Ishikawa (cell line): Measurements from ENCODE around the gene THBS2.

Source experiments
- CEBPB ChIP-seq: IDR thresholded peaks from 2 replicates; pipeline ENCODE4 v1.6.1; 2012
- CREB1 ChIP-seq: IDR thresholded peaks from 2 replicates; pipeline ENCODE4 v1.6.1; 2012; ENCODE audit warnings: low read depth
- EGR1 ChIP-seq: IDR thresholded peaks from 2 replicates; pipeline ENCODE4 v1.6.1; 2012
- EP300 ChIP-seq: IDR thresholded peaks from 2 replicates; pipeline ENCODE4 v1.6.1; 2012; ENCODE audit warnings: borderline replicate concordance
- FOXM1 ChIP-seq: IDR thresholded peaks from 2 replicates; pipeline ENCODE4 v1.6.1; 2012; ENCODE audit warnings: low read depth, borderline replicate concordance
- NFIC ChIP-seq: IDR thresholded peaks from 2 replicates; pipeline ENCODE4 v1.6.1; 2012
- RAD21 ChIP-seq: IDR thresholded peaks from 2 replicates; pipeline ENCODE4 v1.6.1; 2012; ENCODE audit warnings: low read depth
- TAF1 ChIP-seq: IDR thresholded peaks from 2 replicates; pipeline ENCODE4 v1.6.1; 2012; ENCODE audit warnings: low read depth, mild to moderate bottlenecking
- TCF12 ChIP-seq: IDR thresholded peaks from 2 replicates; pipeline ENCODE4 v1.6.1; 2012; ENCODE audit warnings: low read depth
- TEAD4 ChIP-seq: IDR thresholded peaks from 2 replicates; pipeline ENCODE4 v1.6.1; 2012
- YY1 ChIP-seq: IDR thresholded peaks from 2 replicates; pipeline ENCODE4 v1.6.1; 2012; ENCODE audit warnings: low read depth
- ZBTB7A ChIP-seq: IDR thresholded peaks from 2 replicates; pipeline ENCODE4 v1.6.1; 2012; ENCODE audit warnings: low read depth
- TF ChIP-seq, protein P1 (sequence below): IDR thresholded peaks from 2 replicates; pipeline ENCODE4 v1.6.1; 2012
- TF ChIP-seq, protein P2 (sequence below): IDR thresholded peaks from 2 replicates; pipeline ENCODE4 v1.6.1; 2012; ENCODE audit warnings: low read depth, mild to moderate bottlenecking
- TF ChIP-seq, protein P3 (sequence below): IDR thresholded peaks from 2 replicates; pipeline ENCODE4 v1.6.1; 2012

Gene THBS2

DNA sequence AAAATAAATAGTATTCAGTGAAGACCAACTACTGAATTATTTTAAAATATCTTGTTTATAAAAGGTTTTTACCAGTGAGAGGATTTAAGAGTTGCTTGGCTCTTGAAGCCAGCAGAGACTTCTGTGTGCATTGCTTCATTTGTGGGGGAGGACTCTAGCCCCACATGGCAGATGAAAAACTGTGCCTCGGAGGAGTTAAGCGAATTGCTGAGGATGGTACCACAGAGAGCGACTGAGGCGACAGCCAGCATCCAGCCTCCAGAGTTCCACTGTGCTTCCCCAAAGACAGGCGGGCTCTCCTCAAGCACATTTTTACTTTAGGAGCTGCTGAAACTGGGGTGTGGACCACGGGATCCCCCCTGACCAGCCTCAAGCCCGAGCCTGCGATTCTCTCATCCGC, 80.7 kb downstream of the THBS2 start:
- TF ChIP-seq, protein P1, sequence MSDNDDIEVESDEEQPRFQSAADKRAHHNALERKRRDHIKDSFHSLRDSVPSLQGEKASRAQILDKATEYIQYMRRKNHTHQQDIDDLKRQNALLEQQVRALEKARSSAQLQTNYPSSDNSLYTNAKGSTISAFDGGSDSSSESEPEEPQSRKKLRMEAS: no peak

DNA sequence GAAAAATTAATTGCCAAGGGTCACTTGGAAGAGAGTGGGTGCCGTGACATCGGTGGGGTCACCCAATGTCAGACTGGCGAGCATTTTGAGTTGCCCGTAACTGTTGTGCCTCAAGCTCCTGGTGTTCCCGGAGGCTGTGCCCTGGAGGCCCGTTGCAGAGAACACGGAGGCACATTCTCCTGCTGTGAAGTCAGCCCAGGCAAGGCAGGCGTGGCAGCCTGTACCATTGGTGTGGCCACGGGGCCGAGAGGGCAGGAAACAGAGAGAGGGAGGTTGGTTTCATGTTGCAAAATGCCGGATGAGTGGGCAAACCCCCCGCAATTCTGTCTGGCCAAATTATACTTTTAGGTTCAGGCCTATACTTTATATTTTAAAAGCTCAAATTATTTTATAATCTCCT, 81.2 kb downstream of the THBS2 start:
- TF ChIP-seq CEBPB: no peak
- TF ChIP-seq TCF12: no peak
- no peak for TF ChIP-seq EP300
- no peak for TF ChIP-seq ZBTB7A

DNA sequence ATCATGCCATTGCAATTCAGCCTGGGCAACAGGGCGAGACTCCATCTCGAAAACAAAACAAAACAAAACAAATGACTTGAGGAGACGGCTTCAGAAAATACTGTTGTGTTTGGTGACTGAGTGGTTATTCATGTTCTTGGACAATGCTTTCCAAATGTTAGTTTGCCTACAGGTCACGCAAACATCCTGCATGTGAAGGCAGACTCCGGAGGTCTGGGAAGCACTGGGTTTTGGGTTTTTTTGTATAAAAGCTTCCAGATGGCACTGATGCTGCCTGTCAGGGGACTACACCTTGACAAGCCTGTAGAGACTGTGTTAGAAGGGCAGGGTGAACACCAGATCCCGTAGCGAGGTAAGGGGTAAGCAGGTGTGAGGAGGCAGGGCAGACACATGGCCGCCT, 81.7 kb downstream of the THBS2 start:
- TF ChIP-seq TAF1 (no peak), EGR1 (no peak), NFIC (no peak), RAD21 (no peak)
- TF ChIP-seq, protein P2, sequence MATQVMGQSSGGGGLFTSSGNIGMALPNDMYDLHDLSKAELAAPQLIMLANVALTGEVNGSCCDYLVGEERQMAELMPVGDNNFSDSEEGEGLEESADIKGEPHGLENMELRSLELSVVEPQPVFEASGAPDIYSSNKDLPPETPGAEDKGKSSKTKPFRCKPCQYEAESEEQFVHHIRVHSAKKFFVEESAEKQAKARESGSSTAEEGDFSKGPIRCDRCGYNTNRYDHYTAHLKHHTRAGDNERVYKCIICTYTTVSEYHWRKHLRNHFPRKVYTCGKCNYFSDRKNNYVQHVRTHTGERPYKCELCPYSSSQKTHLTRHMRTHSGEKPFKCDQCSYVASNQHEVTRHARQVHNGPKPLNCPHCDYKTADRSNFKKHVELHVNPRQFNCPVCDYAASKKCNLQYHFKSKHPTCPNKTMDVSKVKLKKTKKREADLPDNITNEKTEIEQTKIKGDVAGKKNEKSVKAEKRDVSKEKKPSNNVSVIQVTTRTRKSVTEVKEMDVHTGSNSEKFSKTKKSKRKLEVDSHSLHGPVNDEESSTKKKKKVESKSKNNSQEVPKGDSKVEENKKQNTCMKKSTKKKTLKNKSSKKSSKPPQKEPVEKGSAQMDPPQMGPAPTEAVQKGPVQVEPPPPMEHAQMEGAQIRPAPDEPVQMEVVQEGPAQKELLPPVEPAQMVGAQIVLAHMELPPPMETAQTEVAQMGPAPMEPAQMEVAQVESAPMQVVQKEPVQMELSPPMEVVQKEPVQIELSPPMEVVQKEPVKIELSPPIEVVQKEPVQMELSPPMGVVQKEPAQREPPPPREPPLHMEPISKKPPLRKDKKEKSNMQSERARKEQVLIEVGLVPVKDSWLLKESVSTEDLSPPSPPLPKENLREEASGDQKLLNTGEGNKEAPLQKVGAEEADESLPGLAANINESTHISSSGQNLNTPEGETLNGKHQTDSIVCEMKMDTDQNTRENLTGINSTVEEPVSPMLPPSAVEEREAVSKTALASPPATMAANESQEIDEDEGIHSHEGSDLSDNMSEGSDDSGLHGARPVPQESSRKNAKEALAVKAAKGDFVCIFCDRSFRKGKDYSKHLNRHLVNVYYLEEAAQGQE: no peak

DNA sequence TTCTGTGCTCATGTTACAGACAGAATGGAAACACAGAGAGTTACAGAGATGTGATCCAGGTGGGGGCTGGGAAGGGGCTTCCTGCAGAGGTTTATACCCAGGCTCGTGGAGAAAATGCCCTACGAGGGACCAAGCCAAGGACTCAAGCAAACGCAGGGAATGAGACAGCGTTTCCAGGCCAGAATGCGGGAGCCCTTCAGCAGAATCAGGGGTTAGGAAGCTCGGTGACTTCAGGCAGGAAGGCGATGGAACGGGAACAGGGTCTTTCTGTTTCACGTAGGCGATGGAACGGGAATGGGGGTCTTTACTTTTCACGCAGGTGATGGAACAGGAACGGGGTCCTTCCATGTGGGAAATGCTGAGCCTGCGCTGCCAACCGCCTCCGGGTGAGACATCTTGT, 82.6 kb downstream of the THBS2 start:
- TF ChIP-seq RAD21 (no peak), CREB1 (no peak), FOXM1 (no peak), TAF1 (no peak), TCF12 (no peak), ZBTB7A (no peak), TEAD4 (no peak), EGR1 (no peak)
- TF ChIP-seq, protein P3, sequence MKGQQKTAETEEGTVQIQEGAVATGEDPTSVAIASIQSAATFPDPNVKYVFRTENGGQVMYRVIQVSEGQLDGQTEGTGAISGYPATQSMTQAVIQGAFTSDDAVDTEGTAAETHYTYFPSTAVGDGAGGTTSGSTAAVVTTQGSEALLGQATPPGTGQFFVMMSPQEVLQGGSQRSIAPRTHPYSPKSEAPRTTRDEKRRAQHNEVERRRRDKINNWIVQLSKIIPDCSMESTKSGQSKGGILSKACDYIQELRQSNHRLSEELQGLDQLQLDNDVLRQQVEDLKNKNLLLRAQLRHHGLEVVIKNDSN: no peak
- TF ChIP-seq, protein P1: no peak

DNA sequence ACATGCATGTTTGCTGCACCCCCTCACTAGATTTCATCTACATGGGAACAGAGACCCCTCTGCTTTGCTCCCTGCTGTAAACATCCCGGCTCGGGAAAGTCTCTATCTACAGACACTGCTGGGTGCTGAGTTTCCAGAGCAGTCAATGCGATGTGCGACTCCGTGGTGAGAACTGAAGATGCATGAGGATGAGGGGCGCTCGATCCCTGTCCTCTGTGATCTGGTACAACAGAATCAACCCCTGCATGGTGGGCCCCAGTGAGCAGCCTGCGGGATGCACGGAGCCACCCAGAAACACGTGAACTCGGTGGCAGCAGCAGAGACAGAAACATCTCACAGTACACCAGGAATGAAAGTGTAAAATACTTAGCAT, 83.1 kb downstream of the THBS2 start:
- TF ChIP-seq YY1 (no peak), FOXM1 (no peak)
- TF ChIP-seq, protein P1: no peak

DNA sequence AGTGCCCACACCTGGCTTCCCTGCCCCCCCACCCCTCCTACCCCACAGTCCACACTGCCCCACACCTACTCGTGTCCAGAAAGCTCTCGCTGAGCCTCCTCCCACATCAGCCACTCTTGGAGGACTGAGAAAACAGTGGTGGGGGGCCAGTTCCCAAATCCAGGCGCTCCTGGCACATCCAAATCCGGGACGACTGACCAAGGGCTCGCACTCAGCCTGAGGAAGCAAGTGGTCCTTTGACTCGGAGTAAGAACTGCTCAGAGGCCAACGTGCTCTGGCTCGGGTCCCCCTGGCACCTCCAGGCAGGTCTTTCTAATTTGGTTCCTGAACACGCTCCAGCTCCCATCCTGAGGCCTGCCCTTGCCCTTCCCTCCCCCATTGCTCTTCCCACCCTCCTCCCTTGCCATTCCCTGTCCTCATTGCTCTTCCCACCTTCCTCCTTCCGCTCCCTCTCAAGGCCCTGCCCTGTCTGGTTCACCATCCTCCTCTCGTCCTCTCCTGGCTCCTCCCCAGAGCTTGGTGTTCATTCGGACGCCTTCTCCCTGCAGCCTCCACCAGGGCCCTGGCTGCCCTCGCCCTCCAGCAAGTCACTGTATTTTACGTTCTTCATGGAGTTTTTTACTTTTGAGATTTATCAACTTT, 83.6 kb downstream of the THBS2 start:
- TF ChIP-seq EP300 (no peak), TEAD4 (no peak), RAD21 (no peak), FOXM1 (no peak), NFIC (no peak)

DNA sequence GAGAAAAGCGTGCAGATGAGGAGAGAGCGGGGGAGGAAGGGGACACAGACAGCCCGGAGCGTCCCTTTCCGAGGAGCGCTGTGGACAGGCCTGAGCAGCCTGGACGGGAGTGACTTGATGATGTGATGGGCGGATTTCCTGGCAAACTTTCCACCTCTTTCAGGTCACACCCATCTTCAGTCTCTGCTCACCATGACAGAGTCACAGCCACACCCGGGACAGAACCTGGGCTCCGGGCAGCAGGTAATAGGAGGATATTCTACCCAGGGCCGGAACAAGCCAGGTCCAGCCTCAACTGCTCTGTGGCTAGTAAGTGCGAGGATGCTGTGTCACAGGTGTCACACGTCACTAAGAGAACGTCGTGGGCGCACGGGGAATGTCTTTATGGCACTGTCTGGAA, 84.3 kb downstream of the THBS2 start:
- TF ChIP-seq EP300 (no peak), NFIC (no peak), TCF12 (no peak), TAF1 (no peak)

DNA sequence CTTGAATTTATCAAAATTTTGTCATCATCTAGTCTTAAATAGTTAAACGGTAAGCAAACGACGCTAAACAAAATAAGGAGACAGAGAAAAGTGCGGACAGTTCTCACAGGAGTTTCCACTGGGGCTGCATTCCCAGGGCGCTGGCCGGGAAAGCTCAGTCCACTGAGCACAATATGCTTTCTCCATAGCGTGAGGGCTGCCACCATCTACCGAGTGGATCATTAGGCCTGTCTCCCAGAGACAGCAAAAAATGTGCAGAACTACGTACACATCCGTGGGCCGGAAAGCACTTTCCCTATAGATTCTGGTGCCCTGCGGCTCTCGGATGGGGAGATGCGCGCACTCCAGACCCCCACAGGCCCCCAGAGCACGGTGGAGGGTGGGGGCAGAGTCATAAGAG, 84.9 kb downstream of the THBS2 start:
- TF ChIP-seq EP300 (no peak), TEAD4 (no peak), NFIC (no peak), CEBPB (no peak), ZBTB7A (no peak), RAD21 (no peak), FOXM1 (no peak), YY1 (no peak), CREB1 (no peak), EGR1 (no peak), TAF1 (no peak), TCF12 (no peak)
- TF ChIP-seq, protein P2: no peak
- TF ChIP-seq, protein P3: no peak
- TF ChIP-seq, protein P1: no peak
